Mammary epithelial cell (primary cell): ENCODE results near the gene UNC93B1.

Experiments
- EZH2 ChIP-seq: IDR thresholded peaks from 2 replicates; pipeline ENCODE4 v1.6.1; 2012; ENCODE audit warnings: low read length, inconsistent platforms, borderline replicate concordance
- TF ChIP-seq, protein P1 (sequence below), 2 donors: IDR thresholded peaks in 1 of 2; conservative IDR thresholded peaks in 1 of 2; 2 replicates each; pipeline ENCODE4 v1.5.1; 2011 to 2012; ENCODE audit warnings: inconsistent platforms in 2 of 2, low read length in 2 of 2, mild to moderate bottlenecking in 2 of 2, control low read depth in 1 of 2, low read depth in 1 of 2; ENCODE audit not compliant: insufficient read depth in 1 of 2; ENCODE audit errors: extremely low read depth in 1 of 2

- TF ChIP-seq, protein P1, sequence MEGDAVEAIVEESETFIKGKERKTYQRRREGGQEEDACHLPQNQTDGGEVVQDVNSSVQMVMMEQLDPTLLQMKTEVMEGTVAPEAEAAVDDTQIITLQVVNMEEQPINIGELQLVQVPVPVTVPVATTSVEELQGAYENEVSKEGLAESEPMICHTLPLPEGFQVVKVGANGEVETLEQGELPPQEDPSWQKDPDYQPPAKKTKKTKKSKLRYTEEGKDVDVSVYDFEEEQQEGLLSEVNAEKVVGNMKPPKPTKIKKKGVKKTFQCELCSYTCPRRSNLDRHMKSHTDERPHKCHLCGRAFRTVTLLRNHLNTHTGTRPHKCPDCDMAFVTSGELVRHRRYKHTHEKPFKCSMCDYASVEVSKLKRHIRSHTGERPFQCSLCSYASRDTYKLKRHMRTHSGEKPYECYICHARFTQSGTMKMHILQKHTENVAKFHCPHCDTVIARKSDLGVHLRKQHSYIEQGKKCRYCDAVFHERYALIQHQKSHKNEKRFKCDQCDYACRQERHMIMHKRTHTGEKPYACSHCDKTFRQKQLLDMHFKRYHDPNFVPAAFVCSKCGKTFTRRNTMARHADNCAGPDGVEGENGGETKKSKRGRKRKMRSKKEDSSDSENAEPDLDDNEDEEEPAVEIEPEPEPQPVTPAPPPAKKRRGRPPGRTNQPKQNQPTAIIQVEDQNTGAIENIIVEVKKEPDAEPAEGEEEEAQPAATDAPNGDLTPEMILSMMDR (conservative IDR thresholded peaks at IDR 0.05 in 1 of 2, IDR thresholded peaks at IDR 0.05 in 1 of 2; ENCODE audit: extremely low read depth in 1 of 2, insufficient read depth in 1 of 2, low read depth in 1 of 2, low read length in 2 of 2): no peak
- no peak for TF ChIP-seq EZH2
Measured at GRCh38 chr11:68006606-68007166, 2.8 kb upstream of the UNC93B1 start.
